ENCODE measurements around the gene HDLBP.

DNA sequence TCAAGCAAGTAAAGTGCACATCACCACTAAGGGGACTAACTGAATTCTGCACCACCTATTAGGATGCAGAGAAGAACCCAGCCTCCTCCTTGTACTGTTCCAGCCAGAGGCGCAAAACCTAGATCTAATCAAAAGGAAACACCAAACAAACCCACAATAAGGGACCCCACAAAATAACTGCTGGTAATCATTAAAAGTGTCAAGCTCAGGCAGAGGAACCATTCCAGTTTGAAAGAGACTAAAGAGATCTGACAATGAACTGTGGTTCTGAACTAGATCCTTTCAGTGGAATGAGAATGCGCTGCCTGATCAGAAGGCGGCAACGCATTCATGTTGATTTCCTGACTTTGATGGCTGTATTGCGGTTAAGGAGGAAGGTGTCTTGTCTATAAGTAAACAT, 16.8 kb downstream of the HDLBP start:
- TF ChIP-seq BACH2 (CRISPR knock-in tag; IDR thresholded peaks at IDR 0.05; ENCODE audit: borderline replicate concordance), result no peak
- TF ChIP-seq TCF4 (CRISPR knock-in tag; IDR thresholded peaks at IDR 0.05; ENCODE audit: borderline replicate concordance), result no peak
- TF ChIP-seq ZFP3 (CRISPR knock-in tag; IDR thresholded peaks at IDR 0.05), result no peak
- no peak for TF ChIP-seq PPARA (CRISPR knock-in tag; IDR thresholded peaks at IDR 0.05; ENCODE audit: borderline replicate concordance)
- no peak for TF ChIP-seq PATZ1 (CRISPR knock-in tag; IDR thresholded peaks at IDR 0.05; ENCODE audit: borderline replicate concordance)
- no peak for TF ChIP-seq ESRRG (CRISPR knock-in tag; IDR thresholded peaks at IDR 0.05)
- no peak for TF ChIP-seq ZFP30 (CRISPR knock-in tag; IDR thresholded peaks at IDR 0.05)
- TF ChIP-seq, protein P1, sequence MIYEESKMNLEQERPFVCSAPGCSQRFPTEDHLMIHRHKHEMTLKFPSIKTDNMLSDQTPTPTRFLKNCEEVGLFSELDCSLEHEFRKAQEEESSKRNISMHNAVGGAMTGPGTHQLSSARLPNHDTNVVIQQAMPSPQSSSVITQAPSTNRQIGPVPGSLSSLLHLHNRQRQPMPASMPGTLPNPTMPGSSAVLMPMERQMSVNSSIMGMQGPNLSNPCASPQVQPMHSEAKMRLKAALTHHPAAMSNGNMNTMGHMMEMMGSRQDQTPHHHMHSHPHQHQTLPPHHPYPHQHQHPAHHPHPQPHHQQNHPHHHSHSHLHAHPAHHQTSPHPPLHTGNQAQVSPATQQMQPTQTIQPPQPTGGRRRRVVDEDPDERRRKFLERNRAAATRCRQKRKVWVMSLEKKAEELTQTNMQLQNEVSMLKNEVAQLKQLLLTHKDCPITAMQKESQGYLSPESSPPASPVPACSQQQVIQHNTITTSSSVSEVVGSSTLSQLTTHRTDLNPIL (CRISPR knock-in tag; IDR thresholded peaks at IDR 0.05; ENCODE audit: low read depth), result no peak
- no peak for TF ChIP-seq GLIS3 (CRISPR knock-in tag; IDR thresholded peaks at IDR 0.05)
- no peak for TF ChIP-seq SNAI2 (CRISPR knock-in tag; IDR thresholded peaks at IDR 0.05)
